Parathyroid adenoma (tissue), 2 donors: ENCODE measurements around the gene MMS22L.

Source experiments
- H2AFZ ChIP-seq: fragments of 300-600 bp; sonication (generic); one replicate; pipeline ENCODE4 v1.7.0; 2017; ENCODE audit warnings: antibody characterized with exemption, mild to moderate bottlenecking
- H3K27ac ChIP-seq: fragments of 300-600 bp; sonication (generic); one replicate; pipeline ENCODE4 v1.7.0; 2017
- H3K27me3 ChIP-seq: fragments of 300-600 bp; sonication (generic); one replicate; pipeline ENCODE4 v1.7.0; 2017; ENCODE audit warnings: low read length; ENCODE audit not compliant: control insufficient read depth, insufficient read depth
- H3K36me3 ChIP-seq: fragments of 300-600 bp; sonication (generic); one replicate; pipeline ENCODE4 v1.7.0; 2017; ENCODE audit warnings: low read length; ENCODE audit not compliant: control insufficient read depth, insufficient read depth
- H3K4me1 ChIP-seq: fragments of 300-600 bp; sonication (generic); one replicate; pipeline ENCODE4 v1.7.0; 2017; ENCODE audit warnings: control low read depth
- H3K4me2 ChIP-seq: fragments of 300-600 bp; sonication (generic); one replicate; pipeline ENCODE4 v1.7.0; 2017; ENCODE audit warnings: low read length
- H3K4me3 ChIP-seq: fragments of 300-600 bp; sonication (generic); one replicate; pipeline ENCODE4 v1.7.0; 2017; ENCODE audit warnings: low read depth, low read length
- H3K79me2 ChIP-seq: fragments of 300-600 bp; sonication (generic); one replicate; pipeline ENCODE4 v1.7.0; 2017; ENCODE audit warnings: control low read depth
- H3K9ac ChIP-seq: fragments of 300-600 bp; sonication (generic); one replicate; pipeline ENCODE4 v1.7.0; 2017; ENCODE audit warnings: mild to moderate bottlenecking
- H3K9me3 ChIP-seq: fragments of 300-600 bp; sonication (generic); one replicate; pipeline ENCODE4 v1.7.0; 2017; ENCODE audit warnings: low read length; ENCODE audit not compliant: control insufficient read depth
- TF ChIP-seq, protein P1 (sequence below): fragments of 300-600 bp; sonication (generic); IDR thresholded peaks from one replicate; pipeline ENCODE4 v1.7.0; 2017; ENCODE audit warnings: antibody characterized with exemption, mild to moderate bottlenecking
- donor health status: primary hyperparathyroidism.

The MMS22L gene

DNA sequence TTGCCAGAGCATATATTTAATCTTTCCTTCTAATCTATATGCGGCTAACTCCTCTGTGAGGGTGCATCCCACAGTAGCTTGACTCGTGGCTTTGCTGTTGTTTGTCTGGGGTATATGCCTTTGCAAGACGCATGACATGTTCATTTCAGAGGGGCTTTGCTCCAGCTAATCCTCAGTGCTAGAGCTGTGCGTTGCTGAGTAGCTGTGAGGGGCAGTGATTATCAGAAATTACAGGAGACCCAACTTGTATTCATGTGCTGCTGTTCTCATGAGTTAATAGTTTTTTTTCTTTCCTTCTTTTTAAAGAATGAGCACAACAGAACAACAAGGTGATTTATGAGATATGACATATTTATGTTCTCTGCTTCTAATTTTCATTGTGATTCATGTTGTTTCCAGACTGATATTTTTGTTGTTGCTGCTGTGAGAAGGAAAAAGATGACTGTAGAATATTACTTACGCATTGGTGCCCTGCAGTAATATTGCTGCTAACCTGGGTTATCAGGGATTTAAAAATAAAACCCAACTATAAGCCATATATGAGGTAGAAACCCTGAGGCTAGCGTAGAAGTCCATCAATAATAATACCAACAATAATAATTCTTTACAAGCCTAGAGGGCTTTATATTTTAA lies 190.2 kb downstream of the MMS22L start:
- H3K9me3 ChIP-seq: no peaks in the 10 kb centered on the region
- H2AFZ ChIP-seq: no peak overlapping the region
- H3K36me3 ChIP-seq: no peaks in the 10 kb centered on the region
- no peaks in the 10 kb centered on the region for H3K79me2 ChIP-seq
- no peaks in the 10 kb centered on the region for H3K27me3 ChIP-seq
- H3K4me3 ChIP-seq: no peak overlapping the region
- no peak overlapping the region for H3K4me2 ChIP-seq
- H3K4me1 ChIP-seq: no peaks in the 10 kb centered on the region
- H3K9ac ChIP-seq: no peak overlapping the region
- H3K27ac ChIP-seq: no peak overlapping the region
- TF ChIP-seq, protein P1, sequence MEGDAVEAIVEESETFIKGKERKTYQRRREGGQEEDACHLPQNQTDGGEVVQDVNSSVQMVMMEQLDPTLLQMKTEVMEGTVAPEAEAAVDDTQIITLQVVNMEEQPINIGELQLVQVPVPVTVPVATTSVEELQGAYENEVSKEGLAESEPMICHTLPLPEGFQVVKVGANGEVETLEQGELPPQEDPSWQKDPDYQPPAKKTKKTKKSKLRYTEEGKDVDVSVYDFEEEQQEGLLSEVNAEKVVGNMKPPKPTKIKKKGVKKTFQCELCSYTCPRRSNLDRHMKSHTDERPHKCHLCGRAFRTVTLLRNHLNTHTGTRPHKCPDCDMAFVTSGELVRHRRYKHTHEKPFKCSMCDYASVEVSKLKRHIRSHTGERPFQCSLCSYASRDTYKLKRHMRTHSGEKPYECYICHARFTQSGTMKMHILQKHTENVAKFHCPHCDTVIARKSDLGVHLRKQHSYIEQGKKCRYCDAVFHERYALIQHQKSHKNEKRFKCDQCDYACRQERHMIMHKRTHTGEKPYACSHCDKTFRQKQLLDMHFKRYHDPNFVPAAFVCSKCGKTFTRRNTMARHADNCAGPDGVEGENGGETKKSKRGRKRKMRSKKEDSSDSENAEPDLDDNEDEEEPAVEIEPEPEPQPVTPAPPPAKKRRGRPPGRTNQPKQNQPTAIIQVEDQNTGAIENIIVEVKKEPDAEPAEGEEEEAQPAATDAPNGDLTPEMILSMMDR: no peak
